ENCODE results near the gene MCEE.

DNA sequence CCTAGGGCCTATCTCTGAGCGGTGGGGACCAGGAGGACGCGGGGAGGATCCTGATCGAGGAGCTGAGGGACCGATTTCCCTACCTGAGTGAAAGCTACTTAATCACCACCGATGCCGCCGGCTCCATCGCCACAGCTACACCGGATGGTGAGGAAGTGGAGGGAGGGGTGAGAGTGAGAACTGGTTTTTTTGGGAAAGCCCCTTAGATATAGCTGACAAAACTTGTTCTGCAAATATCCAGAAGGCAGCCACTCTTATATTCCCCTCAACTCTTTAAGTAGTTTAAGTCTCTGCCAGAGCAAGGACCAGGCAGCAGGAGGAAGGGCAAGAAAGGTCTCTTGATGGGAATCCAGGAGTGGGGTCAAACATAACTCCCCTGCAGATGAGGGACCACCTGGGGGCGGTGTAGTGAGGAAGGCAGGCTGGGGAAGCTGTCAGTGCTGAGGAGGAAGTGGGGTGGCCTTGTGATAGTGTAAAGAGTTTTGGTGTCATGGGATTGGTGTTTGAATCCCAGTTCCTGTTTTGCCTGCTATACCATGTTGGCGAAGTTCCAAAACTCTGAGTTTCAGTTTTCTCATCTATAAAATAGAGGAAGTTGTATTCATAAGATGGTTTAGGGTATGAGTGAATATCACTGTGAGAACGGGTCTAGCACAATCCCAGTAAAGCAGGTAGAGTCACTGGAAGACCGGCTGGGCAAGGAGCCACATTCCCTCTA is 58.2 kb downstream of the MCEE start:
- TF ChIP-seq, protein P1, sequence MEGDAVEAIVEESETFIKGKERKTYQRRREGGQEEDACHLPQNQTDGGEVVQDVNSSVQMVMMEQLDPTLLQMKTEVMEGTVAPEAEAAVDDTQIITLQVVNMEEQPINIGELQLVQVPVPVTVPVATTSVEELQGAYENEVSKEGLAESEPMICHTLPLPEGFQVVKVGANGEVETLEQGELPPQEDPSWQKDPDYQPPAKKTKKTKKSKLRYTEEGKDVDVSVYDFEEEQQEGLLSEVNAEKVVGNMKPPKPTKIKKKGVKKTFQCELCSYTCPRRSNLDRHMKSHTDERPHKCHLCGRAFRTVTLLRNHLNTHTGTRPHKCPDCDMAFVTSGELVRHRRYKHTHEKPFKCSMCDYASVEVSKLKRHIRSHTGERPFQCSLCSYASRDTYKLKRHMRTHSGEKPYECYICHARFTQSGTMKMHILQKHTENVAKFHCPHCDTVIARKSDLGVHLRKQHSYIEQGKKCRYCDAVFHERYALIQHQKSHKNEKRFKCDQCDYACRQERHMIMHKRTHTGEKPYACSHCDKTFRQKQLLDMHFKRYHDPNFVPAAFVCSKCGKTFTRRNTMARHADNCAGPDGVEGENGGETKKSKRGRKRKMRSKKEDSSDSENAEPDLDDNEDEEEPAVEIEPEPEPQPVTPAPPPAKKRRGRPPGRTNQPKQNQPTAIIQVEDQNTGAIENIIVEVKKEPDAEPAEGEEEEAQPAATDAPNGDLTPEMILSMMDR (IDR thresholded peaks at IDR 0.05), result no peak
- no peak for TF ChIP-seq POLR2A (IDR thresholded peaks at IDR 0.05)
